SK-N-SH (cell line): ENCODE results near the gene IGF2R.

Experiments used
- JUND ChIP-seq: IDR thresholded peaks from 2 replicates; pipeline ENCODE4 v1.4.0; 2012
- POLR2AphosphoS5 ChIP-seq: IDR thresholded peaks from 2 replicates; pipeline ENCODE4 v1.6.1; 2012; ENCODE audit warnings: low read depth, low read length
- RCOR1 ChIP-seq: fragments of 150-350 bp; IDR thresholded peaks from 2 replicates; pipeline ENCODE4 v1.6.1; 2017; ENCODE audit warnings: antibody characterized with exemption, low read length
- RFX5 ChIP-seq: IDR thresholded peaks from 2 replicates; pipeline ENCODE4 v1.6.1; 2012; ENCODE audit warnings: mild to moderate bottlenecking, improper control_type of control experiment, low read length
- SIN3A ChIP-seq: IDR thresholded peaks from 2 replicates; pipeline ENCODE4 v1.6.1; 2012; ENCODE audit warnings: low read depth, mild to moderate bottlenecking, low read length, moderate library complexity, borderline replicate concordance
- YY1 ChIP-seq: IDR thresholded peaks from 2 replicates; pipeline ENCODE4 v1.4.0; 2012; ENCODE audit warnings: low read depth, mild to moderate bottlenecking
- TF ChIP-seq, protein P1 (sequence below): fragments of 200-600 bp; sonication (generic); IDR thresholded peaks from 2 replicates; pipeline ENCODE4 v1.6.1; 2017; ENCODE audit warnings: antibody characterized with exemption, mild to moderate bottlenecking, moderate library complexity
- TF ChIP-seq, protein P2 (sequence below): IDR thresholded peaks from 2 replicates; pipeline ENCODE4 v1.6.1; 2012; ENCODE audit warnings: mild to moderate bottlenecking, low read depth, low read length, moderate library complexity
- TF ChIP-seq, protein P3 (sequence below): fragments of 150-350 bp; IDR thresholded peaks from 2 replicates; pipeline ENCODE4 v1.6.1; 2017; ENCODE audit warnings: antibody characterized with exemption, low read length, low read depth, borderline replicate concordance

DNA sequence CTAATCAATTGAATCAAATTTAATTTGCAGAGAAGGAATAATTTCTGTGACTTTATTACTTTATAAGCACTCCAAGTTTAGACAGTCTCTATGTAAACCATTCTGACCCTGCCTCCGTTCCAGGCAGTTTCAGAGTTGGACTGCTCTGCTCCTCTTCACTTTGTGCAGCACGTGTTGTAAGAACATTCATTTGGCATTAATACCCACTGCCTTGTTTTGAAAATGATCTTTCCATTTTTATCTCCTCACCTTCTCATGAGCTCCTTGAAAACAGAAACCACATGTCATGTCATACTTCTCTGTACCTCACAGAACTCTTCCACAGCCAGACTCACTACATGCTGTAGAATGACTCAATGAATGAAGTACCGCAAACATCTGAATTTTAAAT is 178.3 kb downstream of the IGF2R start:
- TF ChIP-seq JUND, result no peak
- no peak for TF ChIP-seq RCOR1
- TF ChIP-seq POLR2AphosphoS5, result no peak
- TF ChIP-seq, protein P1, sequence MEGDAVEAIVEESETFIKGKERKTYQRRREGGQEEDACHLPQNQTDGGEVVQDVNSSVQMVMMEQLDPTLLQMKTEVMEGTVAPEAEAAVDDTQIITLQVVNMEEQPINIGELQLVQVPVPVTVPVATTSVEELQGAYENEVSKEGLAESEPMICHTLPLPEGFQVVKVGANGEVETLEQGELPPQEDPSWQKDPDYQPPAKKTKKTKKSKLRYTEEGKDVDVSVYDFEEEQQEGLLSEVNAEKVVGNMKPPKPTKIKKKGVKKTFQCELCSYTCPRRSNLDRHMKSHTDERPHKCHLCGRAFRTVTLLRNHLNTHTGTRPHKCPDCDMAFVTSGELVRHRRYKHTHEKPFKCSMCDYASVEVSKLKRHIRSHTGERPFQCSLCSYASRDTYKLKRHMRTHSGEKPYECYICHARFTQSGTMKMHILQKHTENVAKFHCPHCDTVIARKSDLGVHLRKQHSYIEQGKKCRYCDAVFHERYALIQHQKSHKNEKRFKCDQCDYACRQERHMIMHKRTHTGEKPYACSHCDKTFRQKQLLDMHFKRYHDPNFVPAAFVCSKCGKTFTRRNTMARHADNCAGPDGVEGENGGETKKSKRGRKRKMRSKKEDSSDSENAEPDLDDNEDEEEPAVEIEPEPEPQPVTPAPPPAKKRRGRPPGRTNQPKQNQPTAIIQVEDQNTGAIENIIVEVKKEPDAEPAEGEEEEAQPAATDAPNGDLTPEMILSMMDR, result no peak
- TF ChIP-seq, protein P2, sequence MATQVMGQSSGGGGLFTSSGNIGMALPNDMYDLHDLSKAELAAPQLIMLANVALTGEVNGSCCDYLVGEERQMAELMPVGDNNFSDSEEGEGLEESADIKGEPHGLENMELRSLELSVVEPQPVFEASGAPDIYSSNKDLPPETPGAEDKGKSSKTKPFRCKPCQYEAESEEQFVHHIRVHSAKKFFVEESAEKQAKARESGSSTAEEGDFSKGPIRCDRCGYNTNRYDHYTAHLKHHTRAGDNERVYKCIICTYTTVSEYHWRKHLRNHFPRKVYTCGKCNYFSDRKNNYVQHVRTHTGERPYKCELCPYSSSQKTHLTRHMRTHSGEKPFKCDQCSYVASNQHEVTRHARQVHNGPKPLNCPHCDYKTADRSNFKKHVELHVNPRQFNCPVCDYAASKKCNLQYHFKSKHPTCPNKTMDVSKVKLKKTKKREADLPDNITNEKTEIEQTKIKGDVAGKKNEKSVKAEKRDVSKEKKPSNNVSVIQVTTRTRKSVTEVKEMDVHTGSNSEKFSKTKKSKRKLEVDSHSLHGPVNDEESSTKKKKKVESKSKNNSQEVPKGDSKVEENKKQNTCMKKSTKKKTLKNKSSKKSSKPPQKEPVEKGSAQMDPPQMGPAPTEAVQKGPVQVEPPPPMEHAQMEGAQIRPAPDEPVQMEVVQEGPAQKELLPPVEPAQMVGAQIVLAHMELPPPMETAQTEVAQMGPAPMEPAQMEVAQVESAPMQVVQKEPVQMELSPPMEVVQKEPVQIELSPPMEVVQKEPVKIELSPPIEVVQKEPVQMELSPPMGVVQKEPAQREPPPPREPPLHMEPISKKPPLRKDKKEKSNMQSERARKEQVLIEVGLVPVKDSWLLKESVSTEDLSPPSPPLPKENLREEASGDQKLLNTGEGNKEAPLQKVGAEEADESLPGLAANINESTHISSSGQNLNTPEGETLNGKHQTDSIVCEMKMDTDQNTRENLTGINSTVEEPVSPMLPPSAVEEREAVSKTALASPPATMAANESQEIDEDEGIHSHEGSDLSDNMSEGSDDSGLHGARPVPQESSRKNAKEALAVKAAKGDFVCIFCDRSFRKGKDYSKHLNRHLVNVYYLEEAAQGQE, result no peak
- no peak for TF ChIP-seq RFX5
- TF ChIP-seq SIN3A, result no peak
- TF ChIP-seq, protein P3, sequence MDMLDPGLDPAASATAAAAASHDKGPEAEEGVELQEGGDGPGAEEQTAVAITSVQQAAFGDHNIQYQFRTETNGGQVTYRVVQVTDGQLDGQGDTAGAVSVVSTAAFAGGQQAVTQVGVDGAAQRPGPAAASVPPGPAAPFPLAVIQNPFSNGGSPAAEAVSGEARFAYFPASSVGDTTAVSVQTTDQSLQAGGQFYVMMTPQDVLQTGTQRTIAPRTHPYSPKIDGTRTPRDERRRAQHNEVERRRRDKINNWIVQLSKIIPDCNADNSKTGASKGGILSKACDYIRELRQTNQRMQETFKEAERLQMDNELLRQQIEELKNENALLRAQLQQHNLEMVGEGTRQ, result no peak
- TF ChIP-seq YY1, result no peak
